ENCODE data around the gene TRPM2.
"Not testable (repeated sequence)": the region's sequence is repeated elsewhere in the genome, so short reads cannot be mapped to it uniquely, and the experiment has no call there.

TRPM2 gene

GRCh38 chr21:44466351-44466954, 113.0 kb downstream of the TRPM2 start:
- DNase-seq = no peak

GRCh38 chr21:44466996-44467858, 113.8 kb downstream of the TRPM2 start:
- no peak for DNase-seq

GRCh38 chr21:44467859-44468195, 114.4 kb downstream of the TRPM2 start:
- no peak for DNase-seq

GRCh38 chr21:44471341-44471740, 117.9 kb downstream of the TRPM2 start:
- no peak for DNase-seq

GRCh38 chr21:44471996-44472395, 118.6 kb downstream of the TRPM2 start:
- DNase-seq = no peak

- no peak for DNase-seq
Measured at GRCh38 chr21:44473915-44474555, 120.6 kb downstream of the TRPM2 start.

- no peak for DNase-seq
Measured at GRCh38 chr21:44475266-44475845, 121.9 kb downstream of the TRPM2 start.

GRCh38 chr21:44477131-44477530, 123.7 kb downstream of the TRPM2 start:
- DNase-seq = no peak

- DNase-seq = no peak
Measured at GRCh38 chr21:44477712-44478111, 124.3 kb downstream of the TRPM2 start.

GRCh38 chr21:44478124-44478800, 124.8 kb downstream of the TRPM2 start:
- DNase-seq = no peak

GRCh38 chr21:44478801-44479167, 125.4 kb downstream of the TRPM2 start:
- DNase-seq = no peak

GRCh38 chr21:44479556-44480199, 126.3 kb downstream of the TRPM2 start:
- DNase-seq = not testable (repeated sequence)

- DNase-seq = no peak
Measured at GRCh38 chr21:44480200-44481053, 127.0 kb downstream of the TRPM2 start.

GRCh38 chr21:44482581-44483287, 129.3 kb downstream of the TRPM2 start:
- no peak for DNase-seq

- no peak for DNase-seq
Measured at GRCh38 chr21:44483288-44484237, 130.1 kb downstream of the TRPM2 start.

GRCh38 chr21:44484498-44485253, 131.3 kb downstream of the TRPM2 start:
- DNase-seq = no peak

- peak; percentile 11 for DNase-seq
Measured at GRCh38 chr21:44485254-44485793, 131.9 kb downstream of the TRPM2 start.

- DNase-seq = no peak
Measured at GRCh38 chr21:44485796-44486195, 132.4 kb downstream of the TRPM2 start.

- DNase-seq = no peak
Measured at GRCh38 chr21:44486302-44486701, 132.9 kb downstream of the TRPM2 start.

Data from T-helper 9 cell (primary cell).